HG03025 (cell line): ENCODE measurements around the gene CCDC30.
"Not testable (repeated sequence)": the region's sequence is repeated elsewhere in the genome, so short reads cannot be mapped to it uniquely, and the experiment has no call there.

Experiments
- ATAC-seq: cut with Tn5 transposase; IDR thresholded peaks from one replicate; pipeline ENCODE4 v1.9.1; 2021; ENCODE audit warnings: mild to moderate bottlenecking, moderate library complexity; ENCODE audit not compliant: unreplicated experiment, low FRiP score

CCDC30 gene

DNA sequence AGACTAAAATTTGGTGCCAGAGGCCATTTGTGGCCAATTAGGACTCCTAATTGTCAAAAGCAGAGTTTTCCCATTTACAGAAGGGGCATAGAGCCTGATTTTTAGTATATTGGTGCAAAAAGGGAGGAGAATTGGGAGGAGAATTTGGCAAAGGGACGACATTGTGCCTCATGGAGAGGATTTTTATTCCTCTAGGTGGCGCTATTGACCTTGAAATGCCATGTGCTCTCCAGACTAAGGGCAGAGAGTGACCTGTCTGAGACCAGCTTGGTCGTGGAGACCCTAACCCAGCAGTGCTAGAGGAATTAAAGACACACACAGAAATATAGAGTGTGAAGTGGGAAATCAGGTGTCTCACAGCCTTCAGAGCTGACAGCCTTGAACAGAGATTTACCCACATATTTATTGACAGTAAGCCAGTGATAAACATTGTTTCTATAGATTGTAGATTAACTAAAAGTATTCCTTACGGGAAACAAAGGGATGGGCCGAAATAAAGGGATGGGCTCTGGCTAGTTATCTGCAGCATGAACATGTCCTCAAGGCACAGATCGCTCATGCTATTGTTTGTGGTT is 48.6 kb downstream of the CCDC30 start:
- not testable (repeated sequence) for ATAC-seq

DNA sequence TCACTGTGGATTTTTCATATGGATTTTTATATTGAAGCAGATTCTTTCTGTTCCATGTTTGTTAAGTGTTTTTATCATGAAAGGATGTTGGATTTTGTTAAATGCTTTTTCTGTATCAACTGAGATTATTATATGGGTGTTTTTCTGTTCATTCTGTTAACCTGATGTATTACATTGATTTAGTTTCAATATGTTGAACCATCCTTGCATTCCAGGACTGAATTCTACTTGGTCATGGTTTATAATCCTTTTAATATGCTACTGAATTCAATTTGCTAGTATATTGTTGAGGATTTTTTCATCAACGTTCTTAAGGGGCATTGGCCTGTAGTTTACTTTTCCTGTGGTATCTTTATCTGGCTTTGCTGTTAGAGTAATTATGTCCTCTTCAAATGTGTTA is 55.8 kb downstream of the CCDC30 start:
- no peak for ATAC-seq

DNA sequence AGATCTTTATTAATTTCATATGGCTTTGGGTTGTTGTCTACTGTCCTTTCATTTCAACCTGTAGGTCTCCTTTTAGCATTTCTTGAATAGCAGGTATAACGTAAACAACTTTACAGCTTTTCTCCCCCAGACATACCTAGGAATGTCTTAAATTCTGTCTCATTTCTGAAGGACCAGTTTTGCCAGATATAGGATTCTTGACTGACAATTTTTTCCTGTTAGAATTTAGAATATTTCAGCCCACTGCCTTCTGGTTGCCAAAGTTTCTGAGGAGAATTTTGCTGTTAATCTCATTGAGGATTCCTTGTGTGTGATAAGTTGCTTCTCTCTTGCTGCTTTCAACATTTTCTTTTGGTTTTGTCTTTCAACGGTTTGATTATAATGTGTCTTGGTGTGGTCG is 60.1 kb downstream of the CCDC30 start:
- ATAC-seq: no peak

DNA sequence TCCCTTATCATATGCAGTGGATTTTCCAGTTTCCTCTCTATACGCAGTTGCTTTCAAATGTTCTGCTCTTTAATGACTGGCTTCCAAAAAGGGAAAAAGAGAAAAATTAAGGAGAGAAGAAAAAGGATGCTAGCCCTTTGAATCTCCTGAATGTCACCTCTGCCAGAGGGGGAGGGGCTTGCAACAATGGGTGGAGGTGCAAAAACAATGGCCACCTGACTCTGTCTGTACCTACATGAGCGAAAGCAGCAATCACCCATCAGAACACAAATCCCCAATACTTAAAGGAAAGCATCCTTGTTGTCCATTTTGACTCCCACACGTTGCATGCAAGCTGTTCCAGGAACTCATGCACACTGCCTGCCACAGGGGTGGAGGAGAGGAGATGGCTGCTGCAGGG is 61.2 kb downstream of the CCDC30 start:
- no peak for ATAC-seq

DNA sequence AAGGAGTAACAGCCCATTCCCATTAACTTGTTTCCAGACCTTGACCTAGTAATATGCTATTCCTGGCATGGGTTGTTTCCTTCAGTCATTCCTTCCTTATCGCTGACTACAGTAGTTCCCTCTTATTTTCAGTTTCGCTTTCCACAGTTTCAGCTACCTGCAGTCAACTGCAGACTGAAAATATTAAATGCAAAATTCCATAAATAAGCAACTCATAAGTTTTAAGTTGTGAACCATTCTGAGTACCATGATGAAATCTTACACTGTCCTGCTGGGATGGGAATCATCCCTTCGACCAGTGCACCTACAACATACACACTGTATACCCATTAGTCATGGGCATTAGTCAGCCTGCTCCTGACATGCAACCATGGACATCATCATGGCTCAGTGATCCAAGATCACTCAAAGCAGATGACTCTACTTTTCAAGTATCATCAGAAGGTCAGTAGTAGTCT is 66.7 kb downstream of the CCDC30 start:
- ATAC-seq: no peak

DNA sequence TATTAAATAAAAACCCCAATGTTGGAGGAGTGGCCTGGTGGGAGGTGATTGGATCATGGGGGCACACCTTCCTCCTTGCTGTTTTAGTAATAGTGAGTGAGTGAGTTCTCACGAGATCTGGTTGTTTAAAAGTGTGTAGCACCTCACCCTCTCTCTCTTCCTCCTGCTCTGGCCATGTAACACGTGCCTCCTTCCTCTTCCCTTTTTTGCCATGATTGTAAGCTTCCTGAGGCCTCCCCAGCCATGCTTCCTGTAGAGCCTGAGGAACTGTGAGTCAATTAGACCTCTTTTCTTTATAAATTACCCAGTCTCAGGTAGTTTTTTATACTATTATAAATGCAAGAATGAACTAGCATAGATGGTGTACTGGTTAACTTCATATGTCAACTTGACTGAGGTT is 68.0 kb downstream of the CCDC30 start:
- ATAC-seq: no peak

DNA sequence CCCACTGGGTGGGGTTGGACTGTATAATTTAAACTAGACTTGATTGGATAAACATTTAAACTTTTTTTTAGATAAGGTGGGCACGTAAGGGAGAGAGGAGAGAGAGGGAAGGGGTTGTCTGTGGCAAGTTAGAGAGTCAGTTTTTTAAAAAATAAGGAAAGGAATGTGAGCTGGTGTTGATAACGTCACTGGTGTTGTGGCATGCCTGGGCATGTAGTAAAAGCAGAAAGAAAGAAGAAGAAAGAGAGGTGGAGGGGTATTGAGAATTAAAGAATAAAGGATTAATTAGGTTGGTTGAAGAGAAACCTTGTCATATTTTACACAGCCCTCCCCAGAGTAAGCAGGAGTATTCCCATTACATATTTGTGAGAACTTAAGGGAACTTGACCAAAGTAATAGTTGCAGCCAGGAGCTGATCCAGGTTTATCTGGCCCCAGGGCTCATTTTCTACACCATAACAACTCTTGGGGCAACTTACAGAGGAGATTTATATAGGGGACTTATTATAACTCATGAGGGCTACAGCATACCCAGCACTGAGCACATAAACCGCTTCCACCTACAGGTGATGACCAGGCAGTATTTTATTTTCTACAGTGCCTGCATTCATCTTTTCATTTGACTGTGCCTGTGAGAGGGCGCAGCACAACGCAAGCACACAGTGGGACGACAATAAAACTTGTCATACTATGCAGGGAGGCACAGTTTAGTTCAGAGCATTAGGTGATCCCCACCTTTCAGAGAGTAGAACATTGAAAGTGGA is 70.2 kb downstream of the CCDC30 start:
- no peak for ATAC-seq

DNA sequence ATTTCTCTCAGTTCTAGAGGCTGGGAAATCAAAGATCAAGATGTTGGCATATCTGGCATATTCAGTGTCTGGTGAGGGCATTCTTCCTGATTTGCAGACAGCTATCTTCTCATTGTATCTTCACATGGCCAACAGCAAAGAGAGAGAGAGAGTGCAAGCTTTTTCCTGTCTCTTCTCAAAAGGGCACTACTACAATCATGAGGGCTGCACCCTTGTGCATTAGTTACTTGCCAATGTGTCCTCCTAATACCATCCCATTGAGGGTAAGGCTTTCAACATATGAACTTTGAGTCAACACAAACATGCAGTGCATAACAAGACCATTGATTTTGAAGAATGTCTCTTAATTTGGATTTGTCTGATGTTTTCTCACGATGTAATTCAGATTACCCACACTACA is 78.0 kb downstream of the CCDC30 start:
- no peak for ATAC-seq

DNA sequence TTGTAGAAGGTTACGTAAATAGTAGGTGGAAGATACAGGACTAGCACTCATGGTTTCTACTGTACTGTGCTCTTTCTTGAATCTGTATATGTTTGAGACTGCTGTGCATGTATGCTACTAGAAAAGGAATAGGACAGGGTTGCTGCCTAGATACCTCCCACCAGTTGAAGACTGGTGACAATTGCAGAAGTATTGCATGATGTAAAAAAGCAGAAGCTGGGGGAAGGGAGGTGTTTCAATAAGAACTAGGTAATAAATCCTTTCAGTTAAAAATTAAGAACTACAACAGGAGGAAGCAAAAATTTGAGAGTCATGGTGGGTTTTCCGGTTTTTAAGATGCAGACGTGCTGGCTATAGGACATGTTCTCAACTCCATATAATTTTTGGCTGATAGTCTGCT is 88.1 kb downstream of the CCDC30 start:
- ATAC-seq: no peak

DNA sequence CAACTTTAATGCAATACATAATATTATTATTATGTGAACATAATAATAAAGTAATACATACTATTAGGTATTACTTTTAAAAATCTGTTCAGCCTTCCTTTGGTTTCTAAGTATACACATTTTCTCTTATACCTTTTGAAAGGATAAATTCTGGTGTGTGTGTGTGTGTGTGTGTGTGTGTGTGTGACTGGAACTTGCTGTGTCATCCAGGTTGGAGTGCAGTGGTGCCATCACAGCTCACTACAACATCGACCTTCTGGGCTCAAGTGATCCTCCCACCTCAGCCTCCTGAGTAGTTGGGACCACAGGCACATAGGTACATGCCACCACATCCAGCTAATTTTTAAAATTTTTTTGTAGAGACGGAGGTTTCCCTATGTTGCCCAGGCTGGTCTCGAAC is 88.5 kb downstream of the CCDC30 start:
- no peak for ATAC-seq

DNA sequence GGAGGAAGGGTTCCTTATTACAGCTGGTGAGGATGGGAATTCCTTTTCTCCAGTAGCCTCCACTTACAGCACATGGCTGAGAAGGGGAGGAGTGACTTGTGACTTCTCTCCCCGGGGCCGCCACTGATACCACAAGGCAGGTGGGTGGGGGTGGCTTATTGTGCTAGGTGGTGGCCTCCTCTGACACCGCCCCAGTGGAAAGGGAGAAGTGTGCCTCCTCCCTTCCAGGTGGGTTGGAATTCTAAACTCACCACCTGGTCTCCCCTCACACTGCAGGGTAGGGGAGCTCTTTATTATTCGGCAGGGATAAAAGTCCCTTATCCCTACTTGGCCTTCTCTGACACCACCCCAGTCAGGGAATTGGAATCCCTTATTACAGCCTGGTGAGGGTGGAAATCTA is 89.5 kb downstream of the CCDC30 start:
- ATAC-seq: no peak

DNA sequence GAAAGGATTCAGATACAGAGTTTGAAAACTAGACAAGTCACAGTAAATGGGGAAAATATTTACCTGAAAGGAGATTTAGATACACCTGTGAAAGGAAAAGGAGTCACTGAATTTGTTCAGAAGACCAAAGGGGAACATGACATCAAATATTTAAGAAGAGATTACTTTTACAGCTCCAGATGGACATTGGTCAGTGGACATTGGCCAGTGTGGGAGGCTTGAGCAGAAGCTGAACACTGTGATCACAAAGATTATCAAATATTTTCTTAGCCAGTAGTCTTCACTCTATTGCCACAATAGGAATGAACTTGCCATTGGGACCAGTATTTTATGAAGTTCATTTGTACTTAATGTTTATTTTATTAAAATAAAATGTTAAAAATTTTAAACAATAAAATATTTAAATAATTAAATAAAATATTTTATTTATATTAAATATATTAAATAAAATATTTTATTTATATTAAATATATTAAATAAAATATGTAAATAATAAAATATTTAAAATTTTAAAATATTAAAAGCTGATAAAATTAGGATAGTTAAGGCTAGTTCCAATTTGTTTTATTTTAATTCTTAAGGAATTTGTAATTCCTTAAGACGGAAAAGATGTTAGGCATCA is 94.3 kb downstream of the CCDC30 start:
- ATAC-seq: no peak

DNA sequence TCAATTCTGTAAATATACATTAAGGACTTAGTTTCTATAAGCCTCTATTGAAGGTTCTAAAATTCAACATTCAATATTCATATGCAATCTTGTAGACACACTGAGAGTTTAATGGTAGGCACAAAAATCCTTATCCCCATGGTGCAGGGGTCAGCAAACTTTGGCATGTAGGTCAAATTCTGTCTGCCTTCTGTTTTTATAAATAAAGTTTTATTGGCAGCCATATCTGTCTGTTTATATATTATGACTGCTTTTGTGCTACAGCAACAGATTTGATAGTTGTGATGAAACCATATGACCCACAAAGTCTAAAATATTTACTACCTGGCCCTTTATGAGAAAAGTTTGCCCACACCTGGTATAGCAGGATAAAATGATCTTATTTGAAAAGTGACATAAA is 104.0 kb downstream of the CCDC30 start:
- no peak for ATAC-seq

DNA sequence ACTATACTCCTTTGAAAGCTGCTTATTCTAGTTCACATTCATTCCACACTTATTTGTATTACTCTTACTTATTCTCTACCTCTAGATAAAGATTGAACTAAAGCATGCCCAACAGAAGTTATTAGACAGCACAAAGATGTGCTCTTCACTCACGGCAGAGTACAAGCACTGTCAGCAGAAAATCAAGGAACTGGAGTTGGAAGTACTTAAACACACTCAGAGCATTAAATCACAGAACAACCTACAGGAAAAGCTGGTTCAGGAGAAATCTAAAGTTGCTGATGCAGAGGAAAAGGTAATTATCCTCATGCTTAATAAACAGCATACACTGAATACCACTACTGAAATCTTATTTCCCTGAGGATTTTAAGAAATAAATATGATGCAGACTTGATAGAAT is 113.8 kb downstream of the CCDC30 start:
- no peak for ATAC-seq

DNA sequence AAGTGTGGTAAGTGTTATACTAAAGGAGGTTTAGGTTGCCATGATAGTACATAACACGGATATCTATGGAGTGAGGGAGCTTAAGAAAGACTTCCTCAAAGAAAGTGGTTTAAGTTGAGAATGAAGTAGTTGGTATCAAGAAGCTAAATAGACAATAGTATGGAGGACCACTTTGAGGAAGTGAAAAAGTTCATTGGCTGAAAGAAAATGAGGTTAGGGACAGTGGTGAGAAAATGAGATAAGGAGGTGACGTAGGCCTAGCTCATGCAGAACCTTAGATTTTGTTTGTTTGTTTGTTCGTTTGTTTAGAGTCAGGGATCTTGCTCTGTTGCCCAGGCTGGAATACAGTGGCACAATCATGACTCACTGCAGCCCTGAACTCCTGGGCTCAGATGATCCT is 122.9 kb downstream of the CCDC30 start:
- ATAC-seq: no peak

DNA sequence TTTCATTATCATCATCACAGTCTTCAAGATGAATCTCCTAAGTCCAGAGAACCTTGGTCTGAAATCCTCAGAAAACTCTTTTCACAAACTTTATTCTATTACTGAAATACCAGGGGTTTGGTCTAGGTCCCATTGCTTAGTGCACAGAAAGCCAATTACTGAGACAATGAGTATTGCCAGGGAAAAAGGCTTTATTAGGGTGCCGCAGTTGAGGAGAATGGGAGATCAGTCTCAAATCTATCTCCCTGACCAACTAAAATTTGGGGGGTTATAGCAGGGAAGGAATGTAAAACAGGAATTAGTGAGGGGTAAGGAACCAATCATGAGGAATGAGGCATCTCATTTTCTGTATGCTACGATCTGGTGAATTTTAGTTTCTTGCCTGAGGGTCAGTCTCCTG is 124.7 kb downstream of the CCDC30 start:
- no peak for ATAC-seq

DNA sequence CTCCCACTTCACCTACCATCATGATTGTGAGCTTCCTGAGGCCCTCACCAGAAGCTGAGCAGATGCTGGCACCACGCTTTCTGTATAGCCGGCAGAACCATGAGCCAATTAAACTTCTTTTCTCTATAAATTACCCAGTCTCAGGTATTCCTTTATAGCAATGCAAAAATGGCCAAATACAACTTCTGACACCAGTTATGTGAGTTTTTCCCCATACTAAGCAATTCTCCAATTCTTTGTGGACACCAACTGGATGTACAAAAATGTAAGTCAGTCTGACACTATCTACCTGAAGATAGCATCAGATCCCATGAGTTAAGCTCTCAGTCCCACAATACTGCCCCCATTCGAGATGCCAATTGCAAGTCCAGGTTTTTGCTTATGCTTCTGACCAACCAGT is 129.7 kb downstream of the CCDC30 start:
- ATAC-seq: no peak

DNA sequence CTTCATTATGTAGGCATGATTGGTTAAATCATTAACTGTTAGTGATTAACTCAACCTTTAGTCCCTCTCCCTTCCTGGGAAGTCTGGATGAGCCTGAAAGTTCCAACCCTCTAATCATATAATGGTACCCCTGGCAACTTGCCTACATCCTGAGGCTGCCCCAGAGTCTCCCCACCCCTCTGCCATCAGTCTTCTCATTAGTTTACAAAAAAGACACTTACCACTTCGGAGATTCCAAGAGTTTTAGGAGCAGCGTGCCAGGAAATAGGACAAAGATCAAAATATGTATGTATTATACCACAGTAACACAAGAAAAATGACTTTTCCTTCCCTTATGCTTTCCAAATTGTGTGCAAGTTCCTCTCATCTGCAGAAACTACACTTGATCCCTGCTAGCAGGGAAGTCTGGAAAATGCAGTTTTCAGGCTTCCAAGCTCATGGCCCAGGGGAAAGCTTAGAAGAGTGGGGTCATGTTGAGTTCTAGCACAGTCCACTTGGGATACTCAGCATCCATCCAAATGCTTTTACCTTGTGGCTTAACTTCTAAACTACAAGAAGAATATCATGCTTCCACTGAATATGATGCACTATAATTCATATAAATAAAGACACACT is 130.5 kb downstream of the CCDC30 start:
- ATAC-seq: no peak

DNA sequence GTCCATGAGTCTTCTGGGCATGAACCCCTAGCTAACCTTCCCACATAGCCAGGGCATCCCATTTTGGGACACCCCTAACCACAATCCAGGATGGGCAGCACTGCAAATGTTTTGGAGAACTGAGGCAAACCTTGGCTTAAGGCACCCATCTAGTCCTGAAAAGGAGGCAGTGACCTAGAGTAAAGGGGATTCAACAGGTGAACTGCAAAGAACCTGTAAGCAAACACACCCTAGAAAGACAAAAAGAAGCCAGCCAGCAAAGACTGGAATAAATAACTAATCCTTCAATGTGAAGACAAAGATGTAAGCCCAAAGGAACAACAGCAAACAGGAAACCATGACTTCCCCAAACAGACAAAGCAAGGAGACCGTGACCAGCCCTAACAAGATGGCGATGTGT is 138.4 kb downstream of the CCDC30 start:
- no peak for ATAC-seq

DNA sequence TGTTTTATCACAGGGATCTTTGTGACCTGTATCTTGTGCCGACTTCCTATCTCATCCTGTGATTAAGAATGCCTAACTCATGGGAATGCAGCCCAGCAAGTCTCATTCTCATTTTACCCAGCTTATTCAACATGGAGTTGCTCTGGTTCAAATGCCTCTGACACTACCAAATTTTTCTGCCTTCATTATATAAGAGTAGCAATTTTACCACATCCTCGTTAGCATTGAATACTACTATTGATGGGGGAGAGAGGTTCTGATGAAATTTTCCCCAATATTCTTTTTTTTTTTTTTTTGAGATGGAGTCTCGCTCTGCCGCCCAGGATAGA is 150.7 kb downstream of the CCDC30 start:
- no peak for ATAC-seq

DNA sequence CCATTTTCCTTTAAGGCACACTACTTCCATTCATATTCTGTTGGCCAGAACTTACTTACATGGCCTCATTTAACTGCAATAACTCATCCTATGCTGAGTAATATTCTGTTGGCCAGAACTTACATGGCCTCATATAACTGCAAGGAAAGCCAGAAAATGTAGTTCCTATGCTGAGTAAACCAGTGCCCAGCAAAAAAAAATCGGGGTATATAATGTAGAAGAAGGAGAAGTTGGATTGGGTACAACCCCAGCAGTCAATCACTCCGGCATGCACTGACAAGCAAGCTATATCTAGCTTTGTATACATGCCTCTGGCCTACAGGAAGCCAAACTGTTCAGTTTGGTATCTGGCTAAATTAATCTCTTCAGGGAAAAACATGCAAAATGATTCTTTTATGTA is 155.8 kb downstream of the CCDC30 start:
- no peak for ATAC-seq

DNA sequence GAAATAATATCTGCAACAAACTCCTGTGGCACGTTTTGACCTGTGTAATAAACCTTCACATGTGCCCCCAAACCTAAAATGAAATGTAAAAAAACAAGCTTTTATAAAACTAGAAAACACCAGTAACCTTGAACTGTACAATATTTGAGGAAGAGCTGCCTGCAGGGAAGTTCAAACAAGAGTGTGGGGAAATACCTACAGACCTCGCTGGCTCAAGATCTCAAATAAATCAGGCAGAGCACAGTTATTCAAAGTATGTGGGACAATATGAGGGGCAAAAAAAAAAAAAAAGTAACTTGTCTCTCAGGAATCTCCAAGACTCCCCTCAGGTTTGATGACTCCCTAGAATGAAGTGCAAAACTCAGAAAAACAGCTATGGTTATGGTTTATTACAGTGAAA is 157.2 kb downstream of the CCDC30 start:
- no peak for ATAC-seq
